GM19328 (cell line): ENCODE results near the gene AJAP1.

ENCODE experiments used
- ATAC-seq: cut with Tn5 transposase; IDR thresholded peaks from one replicate; pipeline ENCODE4 v1.9.1; 2021; ENCODE audit warnings: mild to moderate bottlenecking, moderate library complexity; ENCODE audit not compliant: unreplicated experiment

The AJAP1 gene

DNA sequence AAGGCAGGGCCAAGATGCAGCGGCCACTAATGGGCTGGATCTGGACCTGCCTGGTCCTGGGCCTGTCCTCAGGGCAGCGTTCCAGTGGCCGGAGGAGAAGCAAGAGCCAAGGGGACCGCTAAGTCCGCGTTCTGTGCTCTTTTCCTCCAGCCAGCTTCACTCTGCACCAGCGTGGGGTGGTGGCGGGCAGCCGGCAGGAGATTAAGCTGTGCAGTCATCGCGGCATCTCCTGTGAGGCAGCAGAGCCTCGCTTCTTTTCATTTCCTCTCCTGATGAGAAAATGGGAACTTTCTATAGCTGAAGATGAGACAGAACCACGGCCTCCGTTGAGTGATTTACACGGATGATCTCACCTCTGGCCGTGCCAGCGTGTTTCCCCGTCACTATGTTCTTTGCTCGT is 43.4 kb downstream of the AJAP1 start:
- no peak for ATAC-seq

DNA sequence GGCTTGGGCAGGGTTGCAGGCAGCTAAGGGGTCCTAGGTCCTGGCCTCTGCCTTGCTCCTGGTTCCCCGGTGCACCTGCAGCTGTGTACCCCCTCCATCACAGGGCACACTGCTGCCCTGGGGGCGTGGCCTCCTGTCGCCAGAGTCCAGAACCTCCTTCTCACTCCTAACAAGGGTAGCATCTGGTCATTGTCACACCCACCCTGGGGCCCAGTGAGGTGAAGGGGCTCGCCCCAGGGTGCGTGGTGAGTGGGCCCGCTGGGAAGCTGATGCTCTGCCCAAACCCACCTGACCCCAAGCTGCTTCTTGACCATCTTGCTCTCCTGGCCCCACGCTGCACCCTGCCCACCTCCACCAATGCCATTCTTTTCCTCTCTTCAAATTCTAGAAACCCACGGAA is 44.5 kb downstream of the AJAP1 start:
- no peak for ATAC-seq

DNA sequence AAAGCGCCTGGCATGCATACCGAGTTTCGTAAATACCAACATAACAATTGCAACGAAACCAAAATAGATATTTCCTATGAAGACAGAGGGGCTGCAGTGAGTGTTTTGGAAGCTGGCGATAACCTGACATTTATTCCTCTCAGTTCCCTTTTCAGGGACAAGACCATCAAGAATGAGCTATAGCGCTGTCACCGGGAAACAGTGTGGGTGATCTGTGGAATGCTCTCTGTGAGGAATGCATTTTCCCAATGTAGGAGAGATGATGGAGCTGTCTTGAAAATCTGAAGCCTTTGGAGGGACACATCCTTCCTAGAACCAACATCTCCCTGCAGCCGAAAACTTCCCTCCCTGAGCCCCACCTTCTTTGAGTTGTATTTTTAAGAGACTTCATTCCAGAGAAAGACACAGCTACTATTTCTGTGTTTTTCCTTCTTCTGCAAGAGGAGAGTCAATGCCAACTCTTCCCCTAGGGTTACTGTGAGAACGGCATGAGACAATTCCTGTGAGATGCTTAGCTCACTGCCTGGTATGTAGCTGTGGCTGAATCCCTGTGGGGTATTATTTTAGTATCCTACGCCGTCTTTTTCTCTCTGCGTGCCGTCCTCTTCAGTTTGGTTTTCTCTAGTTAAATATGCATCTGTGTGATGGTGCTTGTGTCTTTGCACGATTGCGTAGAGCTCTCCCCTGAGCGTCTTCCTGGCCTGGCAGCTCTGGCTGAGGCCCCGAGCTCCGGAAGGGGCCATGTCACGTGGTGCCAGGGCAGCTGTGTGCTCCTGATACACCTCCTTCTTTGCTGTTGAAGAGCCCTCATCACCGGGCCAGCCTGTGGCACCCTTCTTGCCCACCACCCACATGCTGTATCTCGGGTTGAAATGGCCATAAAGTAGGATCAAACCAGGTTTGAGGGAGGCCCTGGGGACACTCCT is 45.2 kb downstream of the AJAP1 start:
- ATAC-seq: no peak

DNA sequence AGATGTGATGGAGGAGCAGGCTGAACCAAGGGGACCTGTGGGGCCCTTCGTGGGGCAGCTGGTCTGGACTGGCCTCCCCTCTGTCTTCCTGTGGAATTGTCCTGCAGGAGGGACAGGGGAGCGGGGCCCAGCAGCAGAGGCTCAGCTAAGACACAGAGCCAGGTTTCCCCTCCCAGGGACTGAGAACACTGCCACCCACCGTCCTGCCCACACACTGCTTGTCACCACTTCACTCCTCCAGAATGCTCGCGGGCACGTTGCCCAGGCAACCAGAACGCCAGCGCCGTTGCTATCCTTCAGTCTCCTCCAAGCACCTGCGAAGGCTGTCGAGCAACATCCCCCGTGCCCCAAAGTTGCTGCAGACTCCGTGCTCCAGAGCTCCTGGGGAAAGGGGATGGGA is 46.4 kb downstream of the AJAP1 start:
- ATAC-seq: no peak

DNA sequence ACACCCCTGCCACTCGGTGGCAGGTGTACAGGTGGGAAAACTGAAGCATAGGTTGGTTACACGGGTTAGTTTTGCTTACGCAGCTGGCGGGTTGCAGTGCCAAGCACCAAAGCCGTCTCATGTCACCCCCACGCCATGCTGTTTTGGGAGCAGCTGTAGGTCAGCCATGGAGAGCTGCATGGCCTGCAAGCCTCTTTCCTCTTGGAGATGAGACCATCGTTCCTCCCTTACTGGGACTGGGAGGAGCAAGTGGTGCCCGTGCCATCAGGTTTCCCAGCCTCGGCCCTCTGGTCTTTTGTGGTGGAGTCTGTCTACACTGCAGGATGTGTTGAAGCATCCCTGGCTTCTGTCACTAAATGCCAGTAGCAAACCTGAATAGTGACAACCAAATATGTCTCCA is 46.9 kb downstream of the AJAP1 start:
- ATAC-seq: no peak

DNA sequence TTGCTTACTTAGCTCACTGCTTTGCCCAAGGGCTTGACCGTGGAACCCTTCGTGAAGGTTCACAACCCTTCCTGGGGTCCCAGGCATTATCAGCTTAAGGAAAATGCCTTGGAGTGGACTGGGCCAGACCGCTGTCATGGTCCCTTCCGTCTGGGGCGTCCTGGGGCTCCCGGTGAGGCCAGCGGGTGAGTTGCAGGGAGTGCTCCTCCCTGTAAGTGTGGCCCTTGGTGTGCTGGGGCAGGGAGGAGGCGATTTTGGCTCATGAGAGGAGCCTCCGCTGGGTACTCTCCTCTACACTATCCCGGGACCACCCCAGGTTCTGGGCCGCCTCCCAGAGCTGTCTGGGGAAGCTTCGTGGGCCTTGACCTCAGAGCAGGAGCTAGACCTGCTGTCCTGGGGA is 48.1 kb downstream of the AJAP1 start:
- ATAC-seq: no peak

DNA sequence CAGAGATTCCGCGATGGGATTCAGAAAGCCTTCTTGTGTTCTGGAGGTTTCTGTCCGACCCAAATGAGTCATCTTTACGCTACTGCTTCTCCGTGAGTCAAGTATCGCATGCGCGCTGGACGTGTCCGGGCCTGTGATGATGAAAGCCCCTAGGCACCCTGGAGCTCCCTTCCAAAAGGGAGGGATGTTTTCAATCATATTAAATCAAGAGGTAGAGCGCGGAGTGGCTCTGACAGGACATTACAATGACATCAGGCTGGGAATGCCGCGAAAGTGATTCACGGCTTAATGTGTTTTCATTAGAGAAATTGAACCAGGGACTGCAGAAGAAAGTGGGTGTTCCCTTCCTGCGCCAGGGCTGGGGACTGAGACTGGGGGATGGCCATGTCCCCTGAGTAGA is 48.5 kb downstream of the AJAP1 start:
- no peak for ATAC-seq

DNA sequence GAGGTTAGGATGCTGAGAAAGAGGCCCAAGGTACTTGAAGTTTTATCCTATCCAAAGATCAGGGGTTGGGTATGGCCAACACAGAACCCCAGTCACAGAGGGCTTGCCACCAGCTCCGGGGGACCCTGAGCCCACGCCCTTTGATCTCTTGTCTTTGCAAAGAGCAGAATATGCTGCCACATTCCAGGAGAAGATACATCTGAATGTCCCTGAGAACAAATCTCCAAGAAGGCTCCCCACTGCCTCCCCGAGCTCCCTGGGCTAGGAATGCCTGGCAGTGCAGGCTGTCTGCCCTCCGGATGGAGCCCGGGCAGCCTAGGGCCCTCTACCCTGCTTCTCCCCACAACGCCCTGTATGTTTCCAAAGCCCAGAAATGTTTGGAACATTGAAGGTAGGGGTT is 49.2 kb downstream of the AJAP1 start:
- ATAC-seq: no peak

DNA sequence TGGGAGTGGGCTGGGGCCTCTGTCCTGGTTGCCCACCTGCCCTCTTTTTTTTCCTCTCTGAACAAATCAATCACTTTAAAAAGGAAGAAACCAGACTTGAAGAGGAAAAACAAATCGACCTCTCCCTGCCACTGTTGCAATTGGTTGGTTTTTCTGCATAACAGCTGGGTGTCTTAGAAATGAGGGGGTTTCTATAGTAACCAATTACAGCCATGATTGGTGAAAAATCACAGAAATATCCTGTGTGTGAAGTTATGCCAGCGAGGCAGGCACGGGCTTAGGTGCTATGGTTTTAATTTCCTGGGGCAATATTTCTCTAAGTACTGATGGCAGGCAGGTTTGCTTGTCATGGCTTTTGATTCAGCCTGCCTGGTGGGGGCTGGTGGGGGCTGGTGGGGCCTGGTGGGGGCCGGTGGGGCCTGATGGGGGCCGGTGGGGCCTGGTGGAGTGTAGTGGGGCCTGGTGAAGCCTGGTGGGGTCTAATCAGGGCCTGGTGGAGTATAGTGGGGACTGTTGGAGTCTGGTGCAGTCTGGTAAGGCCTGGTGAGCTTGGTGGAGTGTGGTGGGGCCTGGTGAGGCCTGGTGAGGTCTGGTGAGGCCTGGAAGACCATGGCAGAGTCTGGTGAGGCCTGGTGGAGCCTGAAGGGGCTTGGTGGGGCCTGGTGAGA is 54.6 kb downstream of the AJAP1 start:
- ATAC-seq: no peak

DNA sequence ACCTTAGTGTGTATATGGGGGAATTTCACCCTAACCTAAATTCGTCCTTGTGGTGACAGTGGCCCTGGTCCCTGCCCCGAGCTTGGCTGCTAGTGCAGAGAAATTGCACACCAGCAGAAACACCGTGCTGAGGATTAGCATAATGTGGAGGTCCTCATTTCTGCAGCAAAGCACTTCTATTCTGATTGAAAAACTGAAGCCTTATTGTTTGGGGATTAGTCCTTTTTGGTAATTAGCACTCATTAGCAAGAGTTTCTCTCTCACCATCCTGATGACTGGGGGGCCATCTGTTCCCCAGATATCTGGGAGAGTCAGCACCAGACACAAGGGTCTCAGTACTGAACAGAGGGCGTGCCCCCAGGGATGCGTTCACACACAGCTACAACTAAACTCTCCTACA is 55.2 kb downstream of the AJAP1 start:
- no peak for ATAC-seq

DNA sequence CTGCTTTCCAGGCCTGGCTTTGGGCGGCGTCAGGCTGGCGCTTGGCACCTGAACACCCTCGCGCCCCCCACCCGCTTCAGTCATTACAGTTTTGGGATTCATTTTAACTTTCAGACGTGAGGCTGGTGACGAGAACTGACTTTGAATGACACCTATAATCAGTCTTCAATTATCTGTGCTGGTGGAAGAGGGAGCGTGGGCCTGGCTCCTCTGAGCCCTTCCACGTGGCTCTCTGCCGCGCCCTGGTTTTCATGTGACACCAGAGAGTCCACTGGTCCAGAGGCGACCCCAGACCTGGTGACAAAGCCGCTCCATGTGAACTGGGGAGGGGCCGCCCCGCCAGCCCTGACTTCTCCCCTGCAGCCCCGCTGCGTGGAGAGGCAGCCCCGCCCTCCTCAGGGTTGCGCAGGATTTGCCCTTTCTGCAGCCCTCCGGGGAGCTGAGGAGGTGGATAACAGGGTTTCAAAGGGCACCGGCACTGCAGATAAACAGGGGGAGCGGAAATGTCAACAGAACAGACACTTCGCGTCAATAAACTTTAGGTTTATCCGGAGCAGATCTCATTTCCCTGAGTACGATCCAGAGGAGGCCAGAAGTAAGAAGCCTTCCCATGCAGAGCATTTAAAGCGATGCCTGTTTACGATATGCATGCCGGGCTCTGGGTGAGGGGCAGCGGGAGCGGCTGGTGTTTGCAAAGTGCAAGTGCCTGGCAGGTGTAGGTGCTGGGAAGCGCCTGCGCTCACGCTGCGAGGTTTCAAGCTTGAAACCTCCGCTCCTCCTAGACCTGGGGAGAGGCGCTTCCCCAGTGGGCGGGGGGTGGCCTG is 56.4 kb downstream of the AJAP1 start:
- ATAC-seq: no peak

DNA sequence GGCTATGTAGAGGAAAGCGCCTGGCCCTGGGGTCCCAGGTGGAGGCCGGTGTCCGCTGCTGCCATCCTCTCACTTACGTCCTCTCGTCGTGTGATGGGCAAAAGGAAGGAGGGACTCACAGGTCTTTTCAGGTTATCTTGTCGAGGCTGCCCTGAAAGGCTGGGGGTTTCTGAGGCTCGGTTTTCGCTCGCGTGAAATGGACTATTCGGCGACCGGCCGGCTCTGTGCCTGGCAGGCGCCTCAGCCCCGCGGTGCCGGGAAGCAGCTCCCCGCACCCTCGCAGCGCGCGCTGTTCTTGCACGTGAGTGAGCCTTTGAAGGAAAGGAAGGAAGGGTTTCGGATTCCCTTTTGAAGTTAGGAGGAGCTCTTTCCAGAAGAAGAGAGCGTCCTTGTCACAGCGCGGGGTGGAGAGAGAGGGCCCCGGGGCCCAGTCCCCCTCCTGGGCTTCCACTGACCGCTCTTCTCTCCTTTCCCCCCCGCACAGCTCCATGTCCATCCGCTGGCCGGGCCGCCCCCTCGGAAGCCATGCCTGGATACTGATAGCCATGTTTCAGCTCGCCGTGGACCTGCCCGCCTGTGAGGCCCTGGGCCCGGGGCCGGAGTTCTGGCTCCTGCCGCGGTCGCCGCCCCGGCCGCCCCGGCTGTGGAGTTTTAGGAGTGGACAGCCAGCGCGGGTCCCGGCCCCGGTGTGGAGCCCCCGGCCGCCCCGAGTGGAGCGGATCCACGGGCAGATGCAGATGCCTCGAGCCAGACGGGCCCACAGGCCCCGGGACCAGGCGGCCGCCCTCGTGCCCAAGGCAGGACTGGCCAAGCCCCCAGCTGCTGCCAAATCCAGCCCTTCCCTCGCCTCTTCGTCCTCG is 57.2 kb downstream of the AJAP1 start:
- no peak for ATAC-seq

DNA sequence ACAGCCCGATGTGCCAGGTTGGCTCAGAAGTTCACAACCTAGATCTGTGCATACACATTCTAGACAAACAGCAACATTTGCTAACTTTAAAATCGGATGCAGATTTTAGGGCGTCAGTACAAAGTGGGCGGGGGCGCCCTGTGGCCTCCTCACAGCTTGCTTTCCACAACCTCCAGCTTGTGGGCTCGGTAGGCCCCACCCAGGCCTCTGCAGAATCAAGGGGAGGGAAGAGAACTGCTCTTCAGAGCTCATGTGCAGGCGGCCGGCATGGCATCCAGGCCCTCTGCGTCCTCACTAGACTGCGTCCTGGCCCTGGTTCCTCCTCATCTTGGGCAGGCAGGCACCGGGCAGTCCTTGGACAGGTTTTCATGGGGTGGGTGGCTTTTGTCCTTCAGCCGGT is 59.3 kb downstream of the AJAP1 start:
- no peak for ATAC-seq

DNA sequence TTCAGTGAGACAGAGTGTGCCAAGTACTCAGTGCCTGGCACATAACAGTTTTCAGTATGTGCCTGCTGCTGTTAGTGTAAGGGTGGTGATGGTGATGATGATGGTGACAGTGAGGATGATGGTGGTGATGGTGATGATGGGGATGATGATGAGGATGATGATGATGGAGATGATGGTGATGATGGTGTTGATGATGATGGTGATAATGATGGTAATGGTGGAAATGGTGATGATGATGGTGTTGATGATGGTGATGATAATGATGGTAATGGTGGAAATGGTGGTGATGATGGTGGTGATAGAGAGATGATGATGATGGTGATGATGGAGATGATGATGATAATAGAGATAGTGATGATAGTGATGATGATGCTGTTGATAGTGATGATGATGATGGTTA is 62.0 kb downstream of the AJAP1 start:
- no peak for ATAC-seq

DNA sequence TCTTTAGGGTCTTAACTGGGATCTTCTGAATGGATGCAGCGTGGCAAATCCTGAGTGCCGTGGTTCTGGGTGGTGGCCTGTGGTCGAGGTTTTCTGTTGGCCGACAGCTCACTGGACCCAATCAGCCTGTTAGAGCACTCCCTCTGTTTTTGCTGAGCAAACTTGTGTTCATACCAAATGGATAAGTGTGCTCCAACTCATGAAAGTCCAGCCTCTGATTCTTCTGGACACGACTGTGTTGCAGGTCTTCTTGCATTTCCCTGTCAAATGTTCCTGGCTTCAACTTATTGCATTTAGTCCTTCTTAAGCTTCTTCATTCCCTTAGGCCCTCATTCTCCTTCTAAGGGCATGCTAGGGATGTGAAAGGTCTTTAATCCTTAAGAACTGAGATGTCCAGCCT is 63.7 kb downstream of the AJAP1 start:
- no peak for ATAC-seq

DNA sequence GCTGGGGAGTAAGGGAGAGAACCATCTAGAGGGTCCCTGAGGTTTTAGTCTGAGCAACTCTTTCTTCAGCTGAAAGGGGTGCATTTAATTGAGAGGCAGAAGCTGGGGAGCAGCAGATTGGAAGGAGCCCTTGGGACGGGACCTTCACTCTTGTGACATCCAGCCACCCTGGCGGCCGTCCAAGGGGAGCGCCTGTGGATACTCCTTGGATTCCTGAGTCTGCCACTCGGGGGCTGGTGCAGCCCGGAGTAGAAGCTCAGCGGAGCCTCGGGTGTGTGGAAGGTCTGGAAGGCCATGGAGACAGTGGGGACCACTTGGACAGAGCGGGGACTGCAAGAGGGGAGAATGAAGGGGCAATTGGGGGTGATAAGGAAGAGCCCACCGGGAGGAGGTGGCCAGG is 68.7 kb downstream of the AJAP1 start:
- ATAC-seq: no peak

DNA sequence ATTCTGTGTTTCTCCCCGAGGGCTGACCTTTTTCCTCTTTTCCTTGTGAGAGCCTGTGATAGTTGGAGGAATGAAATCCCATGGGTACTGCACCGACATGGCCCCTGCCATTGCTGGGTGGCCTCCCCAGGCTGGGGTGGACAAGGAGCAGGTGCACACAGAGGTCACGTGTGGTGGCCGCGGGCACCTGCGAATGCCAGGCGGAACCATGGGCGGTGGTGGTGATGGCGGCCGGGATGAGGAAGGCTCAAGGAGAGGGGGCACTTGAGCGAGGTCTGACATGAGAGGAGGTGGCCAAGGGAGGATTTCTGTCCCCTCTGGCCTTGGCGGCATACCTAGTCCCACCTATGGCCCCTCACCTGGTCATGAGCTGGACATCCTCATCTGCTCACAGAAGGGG is 69.6 kb downstream of the AJAP1 start:
- no peak for ATAC-seq

DNA sequence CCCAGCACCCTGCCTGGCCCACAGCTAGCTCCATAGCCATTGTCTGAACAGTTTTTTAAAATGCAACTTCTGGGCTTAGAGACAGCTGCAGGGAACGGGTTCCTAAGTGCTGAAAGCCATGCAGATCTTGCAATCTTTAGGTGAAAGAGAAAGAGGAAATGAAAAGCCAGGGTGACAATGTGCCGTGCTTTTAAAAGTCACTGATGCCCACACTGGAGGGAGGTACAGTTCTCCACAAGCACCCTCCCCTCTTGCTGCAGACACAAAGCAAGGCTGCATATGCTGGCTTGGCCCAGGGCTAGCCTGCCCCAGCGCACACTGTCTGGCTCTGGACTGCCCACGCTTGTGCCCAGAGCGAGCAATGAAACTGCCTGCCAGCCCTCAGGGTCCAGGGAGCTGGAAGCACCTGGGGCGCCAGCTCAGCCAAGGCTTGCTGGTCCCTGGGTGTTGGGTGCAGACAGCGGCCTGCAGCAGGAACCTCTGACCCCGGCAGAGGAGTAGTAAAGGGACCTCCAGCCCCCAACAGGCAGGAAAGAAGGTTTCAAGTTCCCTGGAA is 70.4 kb downstream of the AJAP1 start:
- no peak for ATAC-seq

DNA sequence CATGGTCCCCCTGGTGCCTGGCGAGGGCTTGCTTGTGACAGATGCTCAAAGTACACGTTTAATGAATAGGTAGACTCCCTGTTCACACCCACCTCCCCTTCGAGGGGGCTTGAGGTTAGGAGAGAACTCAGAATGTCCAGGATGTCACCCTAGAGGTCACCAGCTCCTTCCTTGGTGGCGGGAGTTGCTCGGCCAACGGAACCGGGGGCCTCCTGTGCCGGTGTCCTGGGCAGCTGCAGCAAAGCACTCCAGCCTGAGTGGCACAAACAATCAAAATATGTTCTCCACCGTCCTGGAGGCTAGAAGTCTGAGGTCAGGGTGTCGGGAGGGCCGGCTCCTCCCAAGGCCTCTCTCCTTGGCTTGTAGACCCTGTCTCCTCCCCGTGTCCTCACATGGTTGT is 71.0 kb downstream of the AJAP1 start:
- no peak for ATAC-seq

DNA sequence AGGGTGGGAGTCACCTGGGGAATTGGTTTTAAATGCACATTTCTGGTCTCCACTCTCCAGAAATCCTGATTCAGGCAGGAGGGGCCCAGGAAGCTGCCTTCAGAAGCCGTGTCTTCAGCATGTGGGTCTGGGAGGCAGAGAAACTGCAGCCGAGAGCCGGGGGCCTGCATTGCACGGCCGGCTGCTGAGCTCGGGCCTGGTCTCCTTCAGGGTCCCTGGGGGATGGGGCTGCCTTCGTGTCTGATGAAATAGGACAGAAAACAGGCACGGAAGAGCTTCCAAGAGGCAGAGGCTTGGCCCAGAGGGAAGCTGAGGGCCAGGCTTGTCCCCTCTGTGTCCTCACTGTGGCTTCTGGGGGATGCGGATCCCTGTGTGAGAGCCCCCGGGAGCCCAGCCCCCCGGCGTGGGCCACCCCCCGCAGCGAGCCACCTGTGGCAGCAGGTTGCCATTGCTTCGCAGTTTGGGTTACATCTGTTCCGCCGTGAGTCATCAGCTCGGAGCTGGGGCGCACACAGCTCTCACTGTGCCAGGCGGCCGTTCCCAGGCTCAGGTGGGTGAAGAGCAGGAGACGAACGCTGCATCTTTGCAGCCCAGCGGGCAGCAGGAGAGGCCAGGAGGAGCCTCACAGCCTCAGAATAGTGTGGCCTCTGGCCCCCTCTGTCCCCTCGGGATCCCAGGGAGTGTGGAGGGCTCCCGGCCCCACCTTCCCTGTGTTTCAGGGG is 72.4 kb downstream of the AJAP1 start:
- ATAC-seq: no peak
